HEK293T (cell line): Measurements from ENCODE around the gene SLC11A1.

Experiments used
- CTCF ChIA-PET: fragments of 350-600 bp; formaldehyde crosslinking; extraction: SDS; loops from one replicate; lab custom pipeline; 2021; ENCODE audit warnings: antibody characterized with exemption, inconsistent platforms; lab: Yijun Ruan, JAX
- POLR2A ChIA-PET: fragments of 350-600 bp; formaldehyde crosslinking; extraction: SDS; loops from one replicate; lab custom pipeline; 2020; ENCODE audit warnings: antibody characterized with exemption, inconsistent platforms; lab: Yijun Ruan, JAX
- DNase-seq: peaks from one replicate; pipeline ENCODE4 v3.0.0; 2012; ENCODE audit warnings: mixed read lengths; ENCODE audit errors: extremely low spot score
- ARNT ChIP-seq: fragments of 450-650 bp; IDR thresholded peaks from 2 replicates; pipeline ENCODE4 v1.6.1; 2017; ENCODE audit warnings: mild to moderate bottlenecking
- BHLHE40 ChIP-seq: fragments of 450-650 bp; IDR thresholded peaks from 2 replicates; pipeline ENCODE4 v1.6.1; 2016; ENCODE audit warnings: mild to moderate bottlenecking, moderate library complexity, borderline replicate concordance
- CTBP1 ChIP-seq: fragments of 450-650 bp; IDR thresholded peaks from 2 replicates; pipeline ENCODE4 v1.6.1; 2016; ENCODE audit warnings: borderline replicate concordance
- ELF4 ChIP-seq: fragments of 450-650 bp; IDR thresholded peaks from 2 replicates; pipeline ENCODE4 v1.6.1; 2017; ENCODE audit warnings: antibody characterized with exemption
- FOXA1 ChIP-seq: fragments of 450-650 bp; IDR thresholded peaks from 2 replicates; pipeline ENCODE4 v1.6.1; 2016; ENCODE audit warnings: mild to moderate bottlenecking
- FOXK2 ChIP-seq: fragments of 450-650 bp; IDR thresholded peaks from 2 replicates; pipeline ENCODE4 v1.6.1; 2016; ENCODE audit warnings: mild to moderate bottlenecking
- FOXM1 ChIP-seq: fragments of 450-650 bp; IDR thresholded peaks from 2 replicates; pipeline ENCODE4 v1.6.1; 2017; ENCODE audit warnings: mild to moderate bottlenecking, borderline replicate concordance
- HDGF ChIP-seq: fragments of 450-650 bp; IDR thresholded peaks from 2 replicates; pipeline ENCODE4 v1.6.1; 2017; ENCODE audit warnings: antibody characterized with exemption, borderline replicate concordance
- L3MBTL2 ChIP-seq: fragments of 450-650 bp; conservative IDR thresholded peaks from 2 replicates; pipeline ENCODE4 v1.6.1; 2016; ENCODE audit warnings: mild to moderate bottlenecking
- LEF1 ChIP-seq: fragments of 450-650 bp; IDR thresholded peaks from 2 replicates; pipeline ENCODE4 v1.6.1; 2017; ENCODE audit warnings: mild to moderate bottlenecking, borderline replicate concordance
- NFRKB ChIP-seq: fragments of 450-650 bp; IDR thresholded peaks from 2 replicates; pipeline ENCODE4 v1.6.1; 2016; ENCODE audit warnings: mild to moderate bottlenecking, moderate library complexity
- SP1 ChIP-seq: fragments of 450-650 bp; IDR thresholded peaks from 2 replicates; pipeline ENCODE4 v1.6.1; 2017
- SUZ12 ChIP-seq: fragments of 450-650 bp; IDR thresholded peaks from 2 replicates; pipeline ENCODE4 v1.6.1; 2016; ENCODE audit warnings: mild to moderate bottlenecking
- TARDBP ChIP-seq: fragments of 450-650 bp; IDR thresholded peaks from 2 replicates; pipeline ENCODE4 v1.6.1; 2016
- ZNF384 ChIP-seq: fragments of 450-650 bp; IDR thresholded peaks from 2 replicates; pipeline ENCODE4 v1.6.1; 2016
- TF ChIP-seq, protein P1 (sequence below): fragments of 450-650 bp; IDR thresholded peaks from 2 replicates; pipeline ENCODE4 v1.6.1; 2016

The SLC11A1 gene

GRCh38 chr2:218357236-218358177 is 24.6 kb upstream of the SLC11A1 start:
- CTCF ChIA-PET, result interaction anchor here (0.8 to 1.9 kb wide), 6 partner anchors 54 to 87 kb away, joined by 3 to 11 read pairs (median 6); partner anchors contain the start of genes AAMP and PNKD
- POLR2A ChIA-PET, result interaction anchor here (0.8 to 1.5 kb wide), 2 partner anchors 38 to 71 kb away, joined by 3 to 4 read pairs; no protein-coding TSS in a partner anchor
- TF ChIP-seq TARDBP, result no peak
- no peak for TF ChIP-seq NFRKB
- TF ChIP-seq HDGF, result no peak
- no peak for TF ChIP-seq L3MBTL2
- TF ChIP-seq LEF1, result no peak
- TF ChIP-seq FOXM1, result no peak
- TF ChIP-seq CTBP1, result no peak
- TF ChIP-seq BHLHE40, result no peak
- no peak for TF ChIP-seq SUZ12
- no peak for TF ChIP-seq SP1
- peak; percentile 8 for DNase-seq

GRCh38 chr2:218360453-218360852 is 21.6 kb upstream of the SLC11A1 start:
- ChIA-PET CTCF (no interaction called here), POLR2A (no interaction called here)
- no peak for DNase-seq
- TF ChIP-seq ZNF384 (no peak), SUZ12 (no peak), L3MBTL2 (no peak), LEF1 (no peak), SP1 (no peak), FOXA1 (no peak), ARNT (no peak), CTBP1 (no peak), HDGF (no peak), ELF4 (no peak), NFRKB (no peak), FOXK2 (no peak), BHLHE40 (no peak), TARDBP (no peak), FOXM1 (no peak)
- TF ChIP-seq, protein P1, sequence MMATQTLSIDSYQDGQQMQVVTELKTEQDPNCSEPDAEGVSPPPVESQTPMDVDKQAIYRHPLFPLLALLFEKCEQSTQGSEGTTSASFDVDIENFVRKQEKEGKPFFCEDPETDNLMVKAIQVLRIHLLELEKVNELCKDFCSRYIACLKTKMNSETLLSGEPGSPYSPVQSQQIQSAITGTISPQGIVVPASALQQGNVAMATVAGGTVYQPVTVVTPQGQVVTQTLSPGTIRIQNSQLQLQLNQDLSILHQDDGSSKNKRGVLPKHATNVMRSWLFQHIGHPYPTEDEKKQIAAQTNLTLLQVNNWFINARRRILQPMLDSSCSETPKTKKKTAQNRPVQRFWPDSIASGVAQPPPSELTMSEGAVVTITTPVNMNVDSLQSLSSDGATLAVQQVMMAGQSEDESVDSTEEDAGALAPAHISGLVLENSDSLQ, result no peak

DNA sequence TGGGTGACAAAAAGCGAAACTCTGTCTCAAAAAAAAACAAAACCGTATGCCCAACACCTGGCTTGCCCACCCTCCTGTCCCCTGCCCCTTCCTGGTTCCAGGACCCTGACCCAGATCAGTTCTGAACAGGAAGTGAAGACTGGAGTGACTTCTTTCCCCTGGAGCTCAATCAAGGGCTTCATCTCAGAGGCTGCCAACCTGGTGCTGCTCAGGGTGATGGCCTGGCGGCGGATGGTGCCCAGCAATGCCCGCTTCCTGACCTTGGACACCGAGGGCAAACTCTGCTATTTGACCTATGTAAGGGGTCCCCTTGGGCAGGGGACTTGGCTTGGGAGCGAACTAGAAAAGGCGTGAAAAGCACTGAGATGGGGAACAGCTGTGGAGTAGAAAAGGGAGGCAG is 19.5 kb upstream of the SLC11A1 start:
- TF ChIP-seq HDGF, result no peak
- TF ChIP-seq FOXM1, result no peak
- no peak for TF ChIP-seq TARDBP
- no peak for TF ChIP-seq SUZ12
- TF ChIP-seq ARNT, result no peak
- no peak for TF ChIP-seq ELF4
- TF ChIP-seq FOXA1, result no peak
- no peak for TF ChIP-seq LEF1
- no peak for TF ChIP-seq BHLHE40
- TF ChIP-seq L3MBTL2, result no peak
- TF ChIP-seq ZNF384, result no peak
- TF ChIP-seq FOXK2, result no peak
- TF ChIP-seq SP1, result no peak
- TF ChIP-seq CTBP1, result no peak
- no peak for TF ChIP-seq NFRKB
- TF ChIP-seq, protein P1, result no peak
- ChIA-PET POLR2A (no interaction called here), CTCF (no interaction called here)
- DNase-seq, result no peak

DNA sequence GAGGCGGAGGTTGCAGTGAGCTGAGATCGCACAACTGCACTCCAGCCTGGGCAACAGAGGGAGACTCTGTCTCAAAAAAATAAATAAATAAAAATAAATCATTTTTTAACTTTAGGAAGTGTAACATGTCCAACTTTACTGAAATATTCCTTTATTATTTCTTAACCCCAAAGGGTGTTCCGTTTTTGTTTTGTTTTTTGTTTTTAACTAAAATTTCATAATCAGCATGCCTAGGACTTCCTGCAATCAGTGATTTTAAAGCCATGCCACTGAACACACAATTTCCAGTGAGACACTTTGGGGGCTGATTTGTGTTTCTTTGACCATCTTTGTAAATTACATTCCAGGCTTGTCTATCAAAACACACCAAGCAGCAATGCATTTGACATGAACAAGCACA is 18.3 kb upstream of the SLC11A1 start:
- POLR2A ChIA-PET, result no interaction called here
- TF ChIP-seq CTBP1, result no peak
- TF ChIP-seq NFRKB, result no peak
- no peak for TF ChIP-seq FOXK2
- no peak for TF ChIP-seq SUZ12
- TF ChIP-seq ZNF384, result no peak
- TF ChIP-seq, protein P1, result no peak
- TF ChIP-seq LEF1, result no peak
- TF ChIP-seq L3MBTL2, result no peak
- no peak for TF ChIP-seq FOXA1

DNA sequence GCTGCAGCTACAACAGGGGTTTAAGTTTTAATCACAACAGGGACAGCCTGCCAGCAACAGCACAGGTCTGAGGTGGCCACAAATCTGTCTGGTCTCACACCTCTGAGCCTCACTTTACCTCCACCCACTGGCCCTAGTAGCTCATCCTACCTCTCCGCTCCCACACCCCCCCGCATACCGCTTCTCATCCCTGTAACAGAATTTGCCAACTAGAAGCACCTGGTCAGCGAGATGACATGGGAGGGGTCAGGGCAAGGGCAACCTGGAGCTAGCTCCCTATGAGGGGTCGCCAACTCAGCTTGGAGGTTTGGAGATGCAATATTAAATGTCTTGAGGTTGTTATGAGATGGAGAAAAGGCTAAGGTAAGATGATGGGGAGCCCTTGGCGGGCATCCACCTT is 17.9 kb upstream of the SLC11A1 start:
- CTCF ChIA-PET, result no interaction called here
- TF ChIP-seq NFRKB, result no peak
- no peak for TF ChIP-seq FOXM1
- TF ChIP-seq ZNF384, result no peak
- no peak for TF ChIP-seq LEF1
- TF ChIP-seq, protein P1, result no peak
- POLR2A ChIA-PET, result no interaction called here
- DNase-seq, result no peak

More for the DNA sequence above, 18.3 kb upstream of the SLC11A1 start:
- no peak for DNase-seq
- CTCF ChIA-PET, result no interaction called here
